OCI-LY7 (cell line): Measurements from ENCODE around the gene PRR23B. TPM values are rescaled to one million over a fixed set of nuclear protein-coding genes. Genes with fewer than 3 reads are reported as not detected.

ENCODE experiments used
- BruUV-seq: library from RNA; stranded (reverse); fragments of 400-500 nt; replicated peaks from 2 replicates; lab custom pipeline; 2021; lab: Mats Ljungman, UMichigan
- CTCF ChIA-PET: fragments of 300-600 bp; sonication (Branson Sonifier 250); formaldehyde crosslinking; loops from one replicate; lab custom pipeline; 2022; ENCODE audit warnings: antibody characterized with exemption; ENCODE audit not compliant: unreplicated experiment; lab: Charles Lee
- POLR2A ChIA-PET: fragments of 300-600 bp; sonication (Branson Sonifier 250); formaldehyde crosslinking; loops from one replicate; lab custom pipeline; 2022; ENCODE audit warnings: antibody characterized with exemption; lab: Charles Lee
- DNase-seq: peaks from one replicate; pipeline ENCODE4 v3.0.0-alpha.2; 2015; ENCODE audit warnings: low spot score
- H2AFZ ChIP-seq: fragments of 200-600 bp; sonication (generic), shearing (Covaris generic); 2 replicates; pipeline ENCODE4 v1.6.1; 2014; ENCODE audit warnings: mild to moderate bottlenecking, antibody characterized with exemption, low read length, moderate library complexity
- H3K27ac ChIP-seq: fragments of 200-600 bp; sonication (generic); 2 replicates; pipeline ENCODE4 v1.5.1; 2014; ENCODE audit warnings: mixed run types, low read depth, mild to moderate bottlenecking, moderate library complexity, low read length, inconsistent platforms; ENCODE audit not compliant: poor library complexity, severe bottlenecking
- H3K36me3 ChIP-seq: fragments of 200-600 bp; sonication (generic); 2 replicates; pipeline ENCODE4 v1.6.1; 2014; ENCODE audit warnings: mild to moderate bottlenecking, antibody characterized with exemption, low read length, moderate library complexity, mixed read lengths; ENCODE audit not compliant: insufficient read depth
- H3K4me1 ChIP-seq: fragments of 200-600 bp; sonication (generic); 2 replicates; pipeline ENCODE4 v1.5.1; 2014; ENCODE audit warnings: mild to moderate bottlenecking, low read length; ENCODE audit not compliant: insufficient read depth, poor library complexity, severe bottlenecking
- H3K4me2 ChIP-seq: fragments of 200-600 bp; sonication (generic); 2 replicates; pipeline ENCODE4 v1.6.1; 2014; ENCODE audit warnings: mild to moderate bottlenecking, low read length
- H3K4me3 ChIP-seq: fragments of 200-600 bp; sonication (generic); 2 replicates; pipeline ENCODE4 v1.5.1; 2014; ENCODE audit warnings: mild to moderate bottlenecking, low read depth, low read length; ENCODE audit not compliant: poor library complexity, severe bottlenecking
- H3K79me2 ChIP-seq: fragments of 200-600 bp; sonication (generic); 2 replicates; pipeline ENCODE4 v1.6.1; 2016; ENCODE audit warnings: low read depth, mild to moderate bottlenecking, low read length, moderate library complexity, mixed read lengths; ENCODE audit not compliant: insufficient read depth
- H3K9me2 ChIP-seq: fragments of 200-600 bp; sonication (generic); 2 replicates; pipeline ENCODE4 v1.6.1; 2016; ENCODE audit warnings: mild to moderate bottlenecking, low read length, mixed read lengths; ENCODE audit not compliant: insufficient read depth
- H3K9me3 ChIP-seq: fragments of 200-600 bp; sonication (generic); 2 replicates; pipeline ENCODE4 v1.6.1; 2014; ENCODE audit warnings: mild to moderate bottlenecking, mixed run types, low read length, mixed read lengths
- H4K20me1 ChIP-seq: fragments of 200-600 bp; sonication (generic); 2 replicates; pipeline ENCODE4 v1.6.1; 2014; ENCODE audit warnings: mild to moderate bottlenecking, antibody characterized with exemption, low read length, moderate library complexity, mixed read lengths; ENCODE audit not compliant: insufficient read depth
- CTCF ChIP-seq: fragments of 200-600 bp; sonication (generic); conservative IDR thresholded peaks from 2 replicates; pipeline ENCODE4 v1.5.1; 2014; ENCODE audit warnings: mild to moderate bottlenecking, antibody characterized with exemption, low read length, moderate library complexity, mixed read lengths
- EZH2phosphoT487 ChIP-seq: fragments of 200-600 bp; sonication (generic); IDR thresholded peaks from 2 replicates; pipeline ENCODE4 v1.6.1; 2018; ENCODE audit warnings: low read depth, borderline replicate concordance, mild to moderate bottlenecking, mixed run types, antibody characterized with exemption, low read length, moderate library complexity, mixed read lengths
- intact Hi-C: fragments of 100-400 bp; cut with micrococcal nuclease; formaldehyde crosslinking; loops from one replicate; pipeline ENCODE4 v1.10.0; 2022; ENCODE audit not compliant: unreplicated experiment
- total RNA-seq, 2 experiments: library from RNA; depleted of rRNA in 1 of 2; stranded (reverse); fragments of >200 nt in 1 of 2; shearing (Covaris generic) in 1 of 2; gene quantifications; 2 replicates each; pipeline ENCODE4 v1.2.3, GENCODE V29; 2014 to 2022

PRR23B gene
- total RNA-seq, 2 experiments from 2014 or later, result not detected

- H3K4me2 ChIP-seq, result no peak overlapping the region
- H3K36me3 ChIP-seq, result no peaks in the 10 kb centered on the region
- no peak overlapping the region for H3K27ac ChIP-seq
- H3K4me3 ChIP-seq, result no peak overlapping the region
- H4K20me1 ChIP-seq, result no peaks in the 10 kb centered on the region
- DNase-seq, result no peak
- intact Hi-C loops, result no loop called here
- no peaks in the 10 kb centered on the region for H3K79me2 ChIP-seq
- H2AFZ ChIP-seq, result no peak overlapping the region
- no peaks in the 10 kb centered on the region for H3K4me1 ChIP-seq
- H3K9me3 ChIP-seq, result no peaks in the 10 kb centered on the region
- ChIA-PET POLR2A (no interaction called here), CTCF (interaction anchor here (0.6 kb wide), 1 partner anchor 816 kb away, joined by 3 read pairs; no protein-coding TSS in a partner anchor)
- BruUV-seq, result no TSS peak
- TF ChIP-seq EZH2phosphoT487, result no peak
- no peak for TF ChIP-seq CTCF
- no peaks in the 10 kb centered on the region for H3K9me2 ChIP-seq
These were observed 47.8 kb downstream of the PRR23B start for GRCh38 chr3:138972941-138973340.

- ChIA-PET POLR2A (interaction anchor here (0.5 kb wide), 1 partner anchor 482 kb away, joined by 3 read pairs; no protein-coding TSS in a partner anchor), CTCF (no interaction called here)
- no TSS peak for BruUV-seq
- no peak for DNase-seq
- no peak overlapping the region for H3K4me2 ChIP-seq
- no peaks in the 10 kb centered on the region for H4K20me1 ChIP-seq
- H3K9me2 ChIP-seq, result no peaks in the 10 kb centered on the region
- no peaks in the 10 kb centered on the region for H3K79me2 ChIP-seq
- no peak overlapping the region for H3K4me3 ChIP-seq
- no peaks in the 10 kb centered on the region for H3K4me1 ChIP-seq
- no peak overlapping the region for H2AFZ ChIP-seq
- intact Hi-C loops, result no loop called here
- TF ChIP-seq CTCF, result no peak
- TF ChIP-seq EZH2phosphoT487, result no peak
- no peaks in the 10 kb centered on the region for H3K36me3 ChIP-seq
- no peaks in the 10 kb centered on the region for H3K9me3 ChIP-seq
- no peak overlapping the region for H3K27ac ChIP-seq
These were observed 48.9 kb downstream of the PRR23B start for GRCh38 chr3:138971766-138972320.

Other genes with a start within 250 kb of the PRR23B start
- 7.1 and 8.2 TPM in 2 replicates for gene PIK3CB, start 186.0 kb downstream of the PRR23B start, total RNA-seq (2014; rRNA removed; shearing (Covaris generic))
- gene PIK3CB, start 186.0 kb downstream of the PRR23B start, total RNA-seq (2022), result 22.5 and 23.6 TPM in 2 replicates
- gene FOXL2, start 73.8 kb downstream of the PRR23B start, total RNA-seq (2014; rRNA removed; shearing (Covaris generic)), result not detected in 2 replicates
- not detected in 2 replicates for gene FOXL2, start 73.8 kb downstream of the PRR23B start, total RNA-seq (2022)
- gene FOXL2NB, start 73.7 kb downstream of the PRR23B start, total RNA-seq (2014; rRNA removed; shearing (Covaris generic)), result not detected in 2 replicates
- gene FOXL2NB, start 73.7 kb downstream of the PRR23B start, total RNA-seq (2022), result not detected in 2 replicates
- not detected in 2 replicates for gene PRR23A, start 14.7 kb downstream of the PRR23B start, total RNA-seq (2014; rRNA removed; shearing (Covaris generic))
- not detected in 2 replicates for gene PRR23A, start 14.7 kb downstream of the PRR23B start, total RNA-seq (2022)
- not detected in 2 replicates for gene PRR23C, start 24.0 kb upstream of the PRR23B start, total RNA-seq (2014; rRNA removed; shearing (Covaris generic))
- not detected in 2 replicates for gene PRR23C, start 24.0 kb upstream of the PRR23B start, total RNA-seq (2022)